B cell (primary cell): ENCODE measurements around the gene ANKRD13D. TPM values are rescaled to one million over a fixed set of nuclear protein-coding genes. Genes with fewer than 3 reads are reported as not detected.

Experiments used
- ATAC-seq: fragments of 200-7000 bp; cut with Tn5 transposase; one replicate; pipeline ENCODE4 v1.10.0; 2021; ENCODE audit warnings: low read depth, mild to moderate bottlenecking, moderate number of reproducible peaks, moderate library complexity
- CTCF ChIA-PET: fragments of 350-600 bp; sonication (Branson Sonifier 250); formaldehyde crosslinking; loops from one replicate; lab custom pipeline; 2021; ENCODE audit warnings: antibody characterized with exemption, inconsistent platforms; lab: Charles Lee
- POLR2A ChIA-PET: fragments of 350-600 bp; sonication (Branson Sonifier 250); formaldehyde crosslinking; loops from one replicate; lab custom pipeline; 2021; ENCODE audit warnings: antibody characterized with exemption; lab: Charles Lee
- DNase-seq: peaks from one replicate; pipeline ENCODE4 v3.0.0; 2013
- H2AFZ ChIP-seq: 2 replicates; pipeline ENCODE4 v1.6.1; 2012; ENCODE audit warnings: mild to moderate bottlenecking, low read depth, low read length; ENCODE audit not compliant: insufficient read depth, poor library complexity, severe bottlenecking
- H3K27ac ChIP-seq, 2 donors: 1 replicate in 1 of 2; 2 replicates in 1 of 2; pipeline ENCODE4 v1.5.1; 2012 to 2013; ENCODE audit warnings: low read length in 2 of 2, mild to moderate bottlenecking in 2 of 2, moderate library complexity in 1 of 2
- H3K27me3 ChIP-seq, 4 experiments: fragments of 200-600 bp in 1 of 4; sonication (generic) in 1 of 4; replicated peaks in 1 of 4; 1 replicate in 2 of 4; 2 replicates in 2 of 4; pipeline versions ENCODE4 v1.6.1 to v1.7.0; 2013 to 2016; ENCODE audit warnings: low read length in 3 of 4, mild to moderate bottlenecking in 2 of 4, mixed read lengths in 1 of 4, moderate library complexity in 1 of 4; ENCODE audit not compliant: insufficient read depth in 4 of 4, control insufficient read depth in 3 of 4; ENCODE audit errors: control extremely low read depth in 1 of 4
- H3K36me3 ChIP-seq, 2 experiments: replicated peaks in 1 of 2; 1 replicate in 1 of 2; 2 replicates in 1 of 2; pipeline versions ENCODE4 v1.6.1 to v1.7.1; 2013; ENCODE audit warnings: low read length in 1 of 2; ENCODE audit not compliant: insufficient read depth in 2 of 2, control insufficient read depth in 1 of 2; ENCODE audit errors: control extremely low read depth in 1 of 2, extremely low read depth in 1 of 2
- H3K4me1 ChIP-seq, 2 donors: fragments of 200-600 bp in 1 of 2; sonication (generic) in 1 of 2; 1 replicate in 1 of 2; 2 replicates in 1 of 2; pipeline versions ENCODE4 v1.5.1 to v1.6.1; 2013 to 2017; ENCODE audit warnings: low read length in 2 of 2; ENCODE audit not compliant: control insufficient read depth in 2 of 2, insufficient read depth in 2 of 2
- H3K4me2 ChIP-seq: replicated peaks from 2 replicates; pipeline ENCODE3; 2012; ENCODE audit warnings: mild to moderate bottlenecking, low read depth, low read length; ENCODE audit not compliant: poor library complexity, severe bottlenecking
- H3K4me3 ChIP-seq, 5 experiments: fragments of 200-600 bp in 1 of 5; sonication (generic) in 1 of 5; 1 replicate in 3 of 5; 2 replicates in 2 of 5; pipeline versions ENCODE4 v1.5.1 to v1.7.0; 2011 to 2016; ENCODE audit warnings: low read length in 4 of 5, mild to moderate bottlenecking in 4 of 5, low read depth in 2 of 5, control low read depth in 1 of 5, moderate library complexity in 1 of 5; ENCODE audit not compliant: insufficient read depth in 1 of 5; ENCODE audit errors: control extremely low read depth in 1 of 5, extremely low read depth in 1 of 5
- H3K79me2 ChIP-seq: fragments of 200-600 bp; sonication (generic); one replicate; pipeline ENCODE4 v1.6.0; 2016; ENCODE audit warnings: low read length; ENCODE audit not compliant: control insufficient read depth, insufficient read depth
- H3K9ac ChIP-seq: fragments of 200-600 bp; sonication (generic); 2 replicates; pipeline ENCODE4 v1.6.1; 2017; ENCODE audit warnings: mild to moderate bottlenecking, low read length, moderate library complexity
- H3K9me3 ChIP-seq, 3 donors: one replicate each; pipeline versions ENCODE4 v1.6.1 to v1.7.1; 2013; ENCODE audit warnings: low read length in 2 of 3; ENCODE audit not compliant: control insufficient read depth in 2 of 3, insufficient read depth in 1 of 3; ENCODE audit errors: control extremely low read depth in 1 of 3
- H4K20me1 ChIP-seq: 2 replicates; pipeline ENCODE4 v1.6.0; 2012; ENCODE audit warnings: mild to moderate bottlenecking, low read length; ENCODE audit not compliant: insufficient read depth, control insufficient read depth, poor library complexity, severe bottlenecking
- H3K27ac Mint-ChIP-seq: one replicate; pipeline ENCODE4 v1.8.0; 2021; ENCODE audit warnings: mixed read lengths
- H3K27me3 Mint-ChIP-seq: one replicate; pipeline ENCODE4 v1.8.0; 2021; ENCODE audit warnings: mixed read lengths
- H3K4me1 Mint-ChIP-seq: one replicate; pipeline ENCODE4 v1.8.0; 2021; ENCODE audit warnings: mixed read lengths
- H3K4me3 Mint-ChIP-seq: one replicate; pipeline ENCODE4 v1.8.0; 2021; ENCODE audit warnings: mixed read lengths
- H3K9me3 Mint-ChIP-seq: one replicate; pipeline ENCODE4 v1.8.0; 2022; ENCODE audit warnings: mixed read lengths; ENCODE audit not compliant: insufficient read depth
- CTCF ChIP-seq: fragments of 200-600 bp; IDR thresholded peaks from one replicate; pipeline ENCODE4 v1.8.0; 2022; ENCODE audit warnings: antibody characterized with exemption, mild to moderate bottlenecking
- EZH2 ChIP-seq: IDR thresholded peaks from 2 replicates; pipeline ENCODE4 v1.6.1; 2012; ENCODE audit warnings: borderline replicate concordance, low read depth, mild to moderate bottlenecking, moderate library complexity, low read length; ENCODE audit not compliant: insufficient read depth, poor library complexity, severe bottlenecking
- WGBS: methylation state at CpG from one replicate; pipeline ENCODE4 v1.1.5; 2013; ENCODE audit warnings: missing lambda C conversion rate; ENCODE audit not compliant: insufficient coverage; 5-methylcytosine and 5-hydroxymethylcytosine counted together
- intact Hi-C: fragments of 100-400 bp; cut with micrococcal nuclease; formaldehyde crosslinking; loops from one replicate; pipeline ENCODE4 v1.10.0; 2022
- polyA plus RNA-seq: library from polyadenylated mRNA; depleted of rRNA; stranded (reverse); fragments of >200 nt; gene quantifications from 2 replicates; pipeline ENCODE4 v1.2.3, GENCODE V29; 2012
- total RNA-seq, 2 donors: library from RNA; stranded (reverse); fragments of 120-200 nt in 1 of 2; gene quantifications; 1 replicate in 1 of 2; 2 replicates in 1 of 2; pipeline versions ENCODE4 v1.2.3 to v1.2.4, GENCODE V29; 2013 to 2022

ANKRD13D gene
- total and polyA plus RNA-seq, 2 donors (not counting 1 experiment from before 2014, with no cell fraction given) = 189 to 252 TPM

GRCh38 chr11:67276781-67277230 lies 12.3 kb upstream of the ANKRD13D start:
- intact Hi-C loops = loop anchor here (1.0 to 2.0 kb wide), 5 partner anchors 9 to 206 kb away; partner anchors contain the start of gene AIP
- Mint-ChIP-seq H3K27ac (peak overlapping the region; percentile 95), H3K27me3 (no peaks in the 10 kb centered on the region), H3K4me3 (peak overlapping the region; percentile 84), H3K9me3 (no peaks in the 10 kb centered on the region), H3K4me1 (peaks cover 81% of the 10 kb centered on the region)
- H3K4me2 ChIP-seq = peak overlapping the region; percentile 92
- ChIA-PET CTCF (interaction anchor here (0.8 to 5.5 kb wide), 11 partner anchors 8 to 114 kb away, joined by 3 to 46 read pairs (median 4); partner anchors contain the start of genes ANKRD13D and GRK2), POLR2A (interaction anchor here (0.5 to 3.5 kb wide), 9 partner anchors 9 to 197 kb away, joined by 3 to 70 read pairs (median 12); partner anchors contain the start of genes ANKRD13D, GRK2 and POLD4)
- H4K20me1 ChIP-seq = peaks cover 75% of the 10 kb centered on the region
- peak overlapping the region; percentile 46 for H2AFZ ChIP-seq
- peaks cover 0 to 78% of the 10 kb centered on the region in 2 experiments for H3K36me3 ChIP-seq
- peaks cover 88 to 91% of the 10 kb centered on the region in 2 donors for H3K4me1 ChIP-seq
- 2% methylated on average over 16 of the region's 16 CpGs for WGBS
- peak overlapping the region in 3 of 5 experiments; percentile 6 to 38 (median 37) for H3K4me3 ChIP-seq
- ATAC-seq (no peak), DNase-seq (peak; percentile 64)
- H3K9ac ChIP-seq = peak overlapping the region; percentile 54
- TF ChIP-seq EZH2 = no peak
- TF ChIP-seq CTCF = no peak
- peaks cover 100% of the 10 kb centered on the region for H3K79me2 ChIP-seq
- H3K27me3 ChIP-seq = no peaks in the 10 kb centered on the region
- no peaks in the 10 kb centered on the region for H3K9me3 ChIP-seq
- peak overlapping the region; percentile 76 to 82 for H3K27ac ChIP-seq
